ENCODE data around the gene PHF20. TPM values are rescaled to one million over a fixed set of nuclear protein-coding genes. Genes with fewer than 3 reads are reported as not detected.
"Not testable (repeated sequence)": the region's sequence is repeated elsewhere in the genome, so short reads cannot be mapped to it uniquely, and the experiment has no call there.

PHF20 gene
- total RNA-seq, 1 donor from 2014 or later, result 109 TPM

DNA sequence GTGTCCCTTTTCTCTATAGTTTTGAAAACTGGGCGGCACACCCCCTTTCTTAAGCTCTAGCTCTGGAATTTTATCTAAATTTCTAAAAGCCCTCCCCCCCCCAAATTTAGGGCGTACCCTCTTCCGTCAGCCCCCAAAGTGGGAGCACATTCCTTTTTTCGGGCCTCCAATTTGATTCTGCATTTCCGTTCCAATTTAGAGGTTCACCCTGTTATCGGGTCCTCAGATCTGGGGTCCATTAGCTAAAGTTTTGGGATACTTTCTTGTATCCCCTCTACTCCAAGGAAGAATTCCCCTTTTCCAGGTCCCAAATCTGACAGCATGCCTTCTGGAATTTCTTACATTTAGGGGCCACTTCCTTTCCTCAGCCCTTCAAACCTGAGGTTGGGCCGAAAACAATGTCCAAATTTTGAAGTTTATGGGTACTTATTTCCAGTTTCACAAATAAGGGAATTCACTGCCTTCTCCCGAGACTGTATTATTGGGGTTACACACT is 796 bp downstream of the PHF20 start:
- TF ChIP-seq, protein P1, sequence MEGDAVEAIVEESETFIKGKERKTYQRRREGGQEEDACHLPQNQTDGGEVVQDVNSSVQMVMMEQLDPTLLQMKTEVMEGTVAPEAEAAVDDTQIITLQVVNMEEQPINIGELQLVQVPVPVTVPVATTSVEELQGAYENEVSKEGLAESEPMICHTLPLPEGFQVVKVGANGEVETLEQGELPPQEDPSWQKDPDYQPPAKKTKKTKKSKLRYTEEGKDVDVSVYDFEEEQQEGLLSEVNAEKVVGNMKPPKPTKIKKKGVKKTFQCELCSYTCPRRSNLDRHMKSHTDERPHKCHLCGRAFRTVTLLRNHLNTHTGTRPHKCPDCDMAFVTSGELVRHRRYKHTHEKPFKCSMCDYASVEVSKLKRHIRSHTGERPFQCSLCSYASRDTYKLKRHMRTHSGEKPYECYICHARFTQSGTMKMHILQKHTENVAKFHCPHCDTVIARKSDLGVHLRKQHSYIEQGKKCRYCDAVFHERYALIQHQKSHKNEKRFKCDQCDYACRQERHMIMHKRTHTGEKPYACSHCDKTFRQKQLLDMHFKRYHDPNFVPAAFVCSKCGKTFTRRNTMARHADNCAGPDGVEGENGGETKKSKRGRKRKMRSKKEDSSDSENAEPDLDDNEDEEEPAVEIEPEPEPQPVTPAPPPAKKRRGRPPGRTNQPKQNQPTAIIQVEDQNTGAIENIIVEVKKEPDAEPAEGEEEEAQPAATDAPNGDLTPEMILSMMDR (IDR thresholded peaks at IDR 0.05), result no peak
- Histone ChIP-seq H3K27me3 (no peaks in the 10 kb centered on the region), H3K4me3 (peak overlapping the region; percentile 85), H3K9me3 (no peaks in the 10 kb centered on the region), H3K27ac (peak overlapping the region; percentile 96 to 98), H3K4me1 (peaks cover 0 to 30% of the 10 kb centered on the region in 2 donors), H3K36me3 (no peaks in the 10 kb centered on the region)
- DNase-seq (ENCODE audit: low spot score in 2 of 2), result no peak
- intact Hi-C loops (cut with DNase I), result loop anchor here (1.0 kb wide), 1 partner anchor 156 kb away; no protein-coding TSS in a partner anchor

DNA sequence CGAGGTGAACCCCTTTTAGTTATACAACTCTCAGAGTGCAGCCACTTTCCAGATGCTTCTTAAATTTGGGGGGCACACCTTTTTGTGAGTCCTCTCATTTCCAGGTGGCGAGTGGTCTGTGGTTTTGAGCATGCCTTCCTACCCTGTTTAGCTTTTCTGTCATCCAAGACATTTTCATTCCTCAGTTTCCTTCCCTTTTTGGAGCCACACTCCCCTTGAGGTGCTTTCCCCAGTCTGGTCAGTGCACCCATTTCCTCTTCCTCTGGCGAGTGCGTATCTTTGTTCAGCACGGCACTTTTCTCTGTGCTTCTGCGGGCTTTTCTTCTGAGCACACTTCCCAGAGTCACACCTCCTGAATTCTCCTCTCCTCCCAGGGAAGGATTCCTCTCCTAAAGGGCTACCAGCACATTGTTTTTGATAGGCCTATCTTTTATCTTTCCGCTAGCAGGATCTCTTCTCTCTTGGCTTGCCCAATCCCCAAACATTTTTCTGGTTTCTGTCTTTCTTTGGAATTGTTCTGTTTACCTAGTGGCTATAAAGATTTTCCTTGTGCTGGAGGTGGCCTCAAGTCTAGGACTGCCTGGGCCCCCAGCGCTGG is 1.4 kb downstream of the PHF20 start:
- TF ChIP-seq, protein P1 (IDR thresholded peaks at IDR 0.05), result no peak
- no peaks in the 10 kb centered on the region for H3K9me3 ChIP-seq
- peak overlapping the region; percentile 96 to 98 for H3K27ac ChIP-seq
- H3K4me3 ChIP-seq, result peak overlapping the region; percentile 85
- H3K4me1 ChIP-seq, result peaks cover 0 to 30% of the 10 kb centered on the region in 2 donors
- intact Hi-C loops (cut with DNase I), result no loop called here
- DNase-seq (ENCODE audit: low spot score in 2 of 2), result no peak
- no peaks in the 10 kb centered on the region for H3K27me3 ChIP-seq
- H3K36me3 ChIP-seq, result no peaks in the 10 kb centered on the region

DNA sequence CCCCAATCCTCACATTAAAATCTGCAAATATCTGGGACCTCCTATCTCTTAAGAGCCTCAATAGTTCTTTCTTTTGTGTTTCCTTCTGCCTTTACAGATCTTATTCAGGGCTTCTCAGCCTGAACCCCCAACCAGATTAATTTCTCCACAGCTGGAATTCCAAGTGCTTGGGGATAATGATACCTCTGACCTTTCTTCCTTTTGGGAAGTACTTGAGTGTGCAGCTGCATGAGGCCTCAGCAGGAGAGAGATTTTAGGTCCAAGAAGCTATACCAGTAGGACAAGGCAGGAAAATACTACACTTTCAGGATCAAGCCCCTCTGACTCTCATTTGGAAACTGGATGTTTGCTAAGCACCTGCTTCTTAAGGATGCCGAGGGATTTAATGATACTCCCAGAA is 2.6 kb downstream of the PHF20 start:
- intact Hi-C loops (cut with DNase I), result no loop called here
- H3K4me1 ChIP-seq, result peaks cover 0 to 24% of the 10 kb centered on the region in 2 donors
- no peaks in the 10 kb centered on the region for H3K9me3 ChIP-seq
- H3K27ac ChIP-seq, result no peak overlapping the region
- TF ChIP-seq, protein P1 (IDR thresholded peaks at IDR 0.05), result no peak
- peaks cover 0 to 6% of the 10 kb centered on the region in 2 donors for H3K36me3 ChIP-seq
- no peak overlapping the region for H3K4me3 ChIP-seq
- no peak for DNase-seq (ENCODE audit: low spot score in 2 of 2)
- H3K27me3 ChIP-seq, result no peaks in the 10 kb centered on the region

DNA sequence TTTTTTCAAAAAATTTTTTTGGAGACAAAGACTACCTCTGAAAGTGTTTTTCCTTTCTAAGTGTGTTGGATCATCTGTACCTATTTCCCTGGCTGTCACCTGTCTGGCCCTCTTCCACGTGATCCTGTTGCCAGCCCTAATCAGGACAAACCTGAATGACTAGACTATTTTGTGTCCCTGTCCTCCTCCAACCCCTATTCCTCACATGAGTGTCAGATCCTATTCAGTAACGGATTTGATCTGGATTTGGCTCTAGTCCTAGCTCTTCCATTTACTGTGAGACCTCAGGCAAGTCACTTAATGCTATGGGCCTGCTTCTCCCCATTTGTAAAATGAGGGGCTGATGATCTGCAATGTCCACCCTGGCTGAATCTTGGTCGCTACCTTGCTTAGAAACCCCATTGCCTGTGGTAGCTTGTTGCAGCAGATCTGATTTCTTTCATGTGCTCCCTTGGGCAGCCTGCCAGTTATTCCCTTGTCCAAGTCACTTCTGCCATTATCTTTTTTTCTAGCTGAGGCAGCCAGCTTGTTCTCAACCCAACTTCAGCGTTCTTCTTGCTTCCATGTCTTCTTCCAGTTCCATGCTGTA is 4.8 kb downstream of the PHF20 start:
- Histone ChIP-seq H3K4me1 (peaks cover 0 to 10% of the 10 kb centered on the region in 2 donors), H3K9me3 (no peaks in the 10 kb centered on the region), H3K36me3 (peaks cover 6% of the 10 kb centered on the region in 2 donors), H3K4me3 (no peak overlapping the region), H3K27ac (no peak overlapping the region), H3K27me3 (no peaks in the 10 kb centered on the region)
- DNase-seq (ENCODE audit: low spot score in 2 of 2), result no peak
- TF ChIP-seq, protein P1 (IDR thresholded peaks at IDR 0.05), result no peak
- intact Hi-C loops (cut with DNase I), result no loop called here

DNA sequence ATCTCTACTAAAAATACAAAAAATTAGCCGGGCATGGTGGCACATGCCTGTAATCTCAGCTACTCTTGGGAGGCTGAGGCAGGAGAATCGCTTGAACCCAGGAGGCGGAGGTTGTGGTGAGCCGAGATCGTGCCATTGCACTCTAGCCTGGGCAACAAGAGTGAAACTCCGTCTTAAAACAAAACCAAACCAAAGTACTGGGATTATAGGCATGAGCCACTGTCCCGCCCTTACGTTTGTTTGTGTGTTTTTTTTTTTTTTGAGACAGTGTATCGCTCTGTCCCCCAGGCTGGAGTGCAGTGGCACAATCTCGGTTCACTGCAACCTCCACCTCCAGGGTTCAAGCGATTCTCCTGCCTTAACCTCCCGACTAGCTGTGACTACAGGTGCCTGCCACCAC is 12.0 kb downstream of the PHF20 start:
- DNase-seq (ENCODE audit: low spot score in 2 of 2); H3K9me3 ChIP-seq; H3K27ac ChIP-seq; intact Hi-C loops (cut with DNase I); H3K27me3 ChIP-seq; H3K4me1 ChIP-seq; H3K4me3 ChIP-seq: not testable (repeated sequence)
- peaks cover 18 to 23% of the 10 kb centered on the region in 2 donors for H3K36me3 ChIP-seq

DNA sequence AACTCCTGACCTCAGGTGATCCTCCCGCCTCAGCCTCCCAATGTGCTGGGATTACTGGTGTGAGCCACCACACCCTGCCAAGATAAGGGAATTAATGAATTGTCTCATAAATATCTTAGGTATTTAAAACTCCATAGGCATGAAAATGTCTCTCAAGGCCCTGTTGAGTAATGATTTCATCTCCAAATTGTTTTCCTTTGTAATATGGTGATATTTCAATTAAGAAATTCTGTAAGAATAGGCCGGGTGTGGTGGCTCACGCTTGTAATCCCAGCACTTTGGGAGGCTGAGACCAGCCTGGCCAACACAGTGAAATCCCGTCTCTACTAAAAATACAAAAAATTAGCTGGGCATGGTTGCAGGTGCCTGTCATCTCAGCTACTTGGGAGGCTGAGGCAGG is 13.7 kb downstream of the PHF20 start:
- H3K9me3 ChIP-seq; DNase-seq (ENCODE audit: low spot score in 2 of 2); H3K27ac ChIP-seq; H3K27me3 ChIP-seq; intact Hi-C loops (cut with DNase I); H3K4me1 ChIP-seq; H3K4me3 ChIP-seq: not testable (repeated sequence)
- peaks cover 16 to 17% of the 10 kb centered on the region in 2 donors for H3K36me3 ChIP-seq
